SHP77 treated with DMSO at 0.1 percent for 48 hours (cell line): Measurements from ENCODE around the gene MEOX1.

Source experiments
- DNase-seq: peaks from one replicate; lab custom pipeline; 2025; lab: John Stamatoyannopoulos, UW

MEOX1 gene

GRCh38 chr17:43658900-43659299 is 2.8 kb downstream of the MEOX1 start:
- DNase-seq: no peak

- no peak for DNase-seq
These were observed 5.9 kb downstream of the MEOX1 start for GRCh38 chr17:43655693-43656255.

- DNase-seq: no peak
These were observed 9.6 kb downstream of the MEOX1 start for GRCh38 chr17:43652124-43652480.

- DNase-seq: no peak
These were observed 11.3 kb downstream of the MEOX1 start for GRCh38 chr17:43650471-43650870.

- no peak for DNase-seq
These were observed 12.8 kb downstream of the MEOX1 start for GRCh38 chr17:43648916-43649315.

GRCh38 chr17:43645765-43646481 is 15.8 kb downstream of the MEOX1 start:
- DNase-seq: no peak

GRCh38 chr17:43645450-43645764 is 16.3 kb downstream of the MEOX1 start:
- DNase-seq: no peak

GRCh38 chr17:43644081-43644480 is 17.6 kb downstream of the MEOX1 start:
- DNase-seq: no peak

- no peak for DNase-seq
These were observed 20.3 kb downstream of the MEOX1 start for GRCh38 chr17:43641416-43641815.

- no peak for DNase-seq
These were observed 21.1 kb downstream of the MEOX1 start for GRCh38 chr17:43640491-43641252.

GRCh38 chr17:43637563-43638323 is 24.0 kb downstream of the MEOX1 start:
- no peak for DNase-seq

- no peak for DNase-seq
These were observed 25.3 kb downstream of the MEOX1 start for GRCh38 chr17:43636426-43636825.

GRCh38 chr17:43634591-43635125 is 27.1 kb downstream of the MEOX1 start:
- DNase-seq: no peak

- DNase-seq: no peak
These were observed 29.5 kb downstream of the MEOX1 start for GRCh38 chr17:43632221-43632620.

GRCh38 chr17:43631429-43631828 is 30.3 kb downstream of the MEOX1 start:
- no peak for DNase-seq

- DNase-seq: no peak
These were observed 33.6 kb downstream of the MEOX1 start for GRCh38 chr17:43628089-43628650.

- DNase-seq: no peak
These were observed 34.1 kb downstream of the MEOX1 start for GRCh38 chr17:43627653-43628052.

GRCh38 chr17:43626023-43626422 is 35.7 kb downstream of the MEOX1 start:
- no peak for DNase-seq

- DNase-seq: no peak
These were observed 36.1 kb downstream of the MEOX1 start for GRCh38 chr17:43625606-43626005.

GRCh38 chr17:43620581-43620980 is 41.1 kb downstream of the MEOX1 start:
- no peak for DNase-seq

GRCh38 chr17:43620147-43620546 is 41.6 kb downstream of the MEOX1 start:
- DNase-seq: no peak

GRCh38 chr17:43619705-43620104 is 42.0 kb downstream of the MEOX1 start:
- no peak for DNase-seq
